Pericardium fibroblast (primary cell): Measurements from ENCODE around the gene KNG1. TPM values are rescaled to one million over a fixed set of nuclear protein-coding genes. Genes with fewer than 3 reads are reported as not detected.

Experiments used
- total RNA-seq: library from RNA; depleted of rRNA; stranded (reverse); fragments of >200 nt; gene quantifications from 2 replicates; pipeline ENCODE4 v1.2.3, GENCODE V29; 2015

Gene KNG1
- not detected in 2 replicates for total RNA-seq

DNA sequence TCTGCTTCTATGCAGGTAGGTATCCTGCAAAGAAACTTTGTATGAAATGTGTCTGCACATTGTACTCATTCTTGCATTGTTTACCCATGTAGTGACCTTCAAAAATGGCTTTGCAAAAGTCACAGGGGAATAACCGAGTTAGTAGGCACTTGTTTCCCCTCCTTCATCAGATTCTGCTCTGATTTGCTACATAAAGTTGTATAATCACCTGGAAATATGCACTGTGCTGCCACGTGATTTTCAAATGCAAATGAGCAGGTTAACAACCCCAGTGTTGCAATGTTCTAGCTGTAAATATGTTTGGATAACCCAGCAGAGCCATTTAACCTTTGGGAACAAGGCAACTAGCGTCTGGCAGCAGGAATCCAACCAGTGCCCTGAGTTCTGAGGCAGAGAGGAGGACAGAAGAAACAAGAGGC lies at the start of gene KNG1:
Gene KNG1 (plus strand): TSS at position 321 of the 419 bp plus-strand sequence. CDS start 184 bp downstream, outside the sequence.

GRCh38 chr3:186783058-186783730 lies 66.0 kb downstream of the KNG1 start, which contains the start of gene EIF4A2:
TSS of gene EIF4A2 (plus strand) at chr3:186783577. CDS start at chr3:186783611, 34 bp downstream.

Other genes with a start within 250 kb of the KNG1 start
- gene CRYGS, start 173.0 kb upstream of the KNG1 start, total RNA-seq = 0.70 and 1.1 TPM in 2 replicates
- gene TBCCD1, start 150.0 kb upstream of the KNG1 start, total RNA-seq = 9.4 and 10.3 TPM in 2 replicates
- gene DNAJB11, start 146.6 kb upstream of the KNG1 start, total RNA-seq = 38.6 and 54.4 TPM in 2 replicates
- gene AHSG, start 104.3 kb upstream of the KNG1 start, total RNA-seq = not detected in 2 replicates
- gene FETUB, start 77.0 kb upstream of the KNG1 start, total RNA-seq = not detected in 2 replicates
- not detected in 2 replicates for gene HRG, start 51.3 kb upstream of the KNG1 start, total RNA-seq
- gene EIF4A2, start 66.2 kb downstream of the KNG1 start, total RNA-seq = 267 and 306 TPM in 2 replicates
- 11.7 and 12.3 TPM in 2 replicates for gene RFC4, start 89.1 kb downstream of the KNG1 start, total RNA-seq
- gene ADIPOQ, start 125.4 kb downstream of the KNG1 start, total RNA-seq = under 0.01 TPM in 1 of 2 replicates, not detected in the other
- 9.6 and 18.9 TPM in 2 replicates for gene ST6GAL1, start 213.2 kb downstream of the KNG1 start, total RNA-seq